SH-SY5Y (cell line): ENCODE data around the gene C1orf210.

Experiments used
- GATA2 ChIP-seq: IDR thresholded peaks from 2 replicates; pipeline ENCODE4 v1.6.1; 2011; ENCODE audit warnings: mild to moderate bottlenecking, low read depth, low read length
- GATA3 ChIP-seq: IDR thresholded peaks from 2 replicates; pipeline ENCODE4 v1.6.1; 2011; ENCODE audit warnings: low read depth, mild to moderate bottlenecking, low read length, moderate library complexity

Gene C1orf210

GRCh38 chr1:43285269-43285990, at the start of gene C1orf210:
Gene C1orf210, minus strand, starts transcription at chr1:43285581. Its CDS starts 2,311 bp downstream, at chr1:43283270.
- TF ChIP-seq GATA2 (no peak), GATA3 (no peak)

DNA sequence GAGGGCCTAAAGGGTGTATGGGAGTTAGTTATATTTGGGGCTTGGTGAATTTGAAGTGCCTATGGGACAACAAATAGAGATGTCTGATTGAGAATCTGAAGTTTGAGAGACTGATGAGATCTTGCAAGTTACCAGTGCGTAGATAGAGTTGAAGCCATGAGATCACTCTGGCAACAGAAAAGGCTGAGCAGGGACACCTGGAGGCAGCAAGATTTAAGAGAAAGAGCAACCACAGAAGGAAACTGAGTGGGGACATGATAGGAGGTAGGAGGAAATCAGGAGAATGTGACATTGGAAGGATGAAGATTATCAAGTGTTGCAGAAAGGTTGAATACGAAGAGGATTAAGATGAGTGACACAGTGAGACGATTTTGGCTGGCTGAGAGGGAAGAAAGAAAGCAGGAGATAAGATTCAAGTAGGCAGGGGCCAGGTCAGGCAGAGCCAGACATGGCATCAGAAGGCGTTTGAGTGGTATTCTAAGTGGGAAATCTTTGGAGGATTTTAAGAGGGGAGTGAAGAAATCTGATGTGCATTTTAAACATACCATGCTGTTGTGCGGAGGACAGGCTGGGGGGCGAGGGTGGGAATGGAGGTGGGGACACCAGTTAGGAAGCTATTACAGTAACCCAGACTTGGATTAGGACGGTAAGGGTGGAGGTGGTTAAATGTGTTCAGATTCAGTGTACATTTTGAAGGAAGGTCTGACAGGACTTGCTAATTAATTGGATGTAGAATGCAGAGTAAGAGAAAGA, 49.2 kb upstream of the C1orf210 start:
- TF ChIP-seq GATA3 (no peak), GATA2 (no peak)

DNA sequence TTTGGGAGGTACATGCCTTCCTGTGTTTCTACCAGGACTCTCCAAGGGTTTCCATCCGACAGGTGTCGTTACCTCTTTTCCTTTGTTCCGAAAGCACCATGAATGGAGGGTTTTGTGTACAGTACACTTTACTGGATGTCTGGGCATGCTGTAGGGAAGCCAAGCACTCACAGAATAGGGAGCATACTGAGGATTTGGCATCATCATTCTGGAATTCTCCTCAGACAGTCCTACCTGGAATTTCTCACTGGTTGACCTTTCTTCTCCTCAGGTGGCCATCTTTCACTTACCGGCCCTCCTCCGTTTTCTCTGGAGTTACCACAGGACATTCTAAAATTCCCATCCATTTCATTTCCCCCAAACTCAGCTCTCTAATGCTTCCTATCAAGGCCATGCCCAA, 46.3 kb upstream of the C1orf210 start:
- TF ChIP-seq GATA3 (no peak), GATA2 (no peak)

- no peak for TF ChIP-seq GATA3
These were observed 44.8 kb upstream of the C1orf210 start for GRCh38 chr1:43329995-43330751.

DNA sequence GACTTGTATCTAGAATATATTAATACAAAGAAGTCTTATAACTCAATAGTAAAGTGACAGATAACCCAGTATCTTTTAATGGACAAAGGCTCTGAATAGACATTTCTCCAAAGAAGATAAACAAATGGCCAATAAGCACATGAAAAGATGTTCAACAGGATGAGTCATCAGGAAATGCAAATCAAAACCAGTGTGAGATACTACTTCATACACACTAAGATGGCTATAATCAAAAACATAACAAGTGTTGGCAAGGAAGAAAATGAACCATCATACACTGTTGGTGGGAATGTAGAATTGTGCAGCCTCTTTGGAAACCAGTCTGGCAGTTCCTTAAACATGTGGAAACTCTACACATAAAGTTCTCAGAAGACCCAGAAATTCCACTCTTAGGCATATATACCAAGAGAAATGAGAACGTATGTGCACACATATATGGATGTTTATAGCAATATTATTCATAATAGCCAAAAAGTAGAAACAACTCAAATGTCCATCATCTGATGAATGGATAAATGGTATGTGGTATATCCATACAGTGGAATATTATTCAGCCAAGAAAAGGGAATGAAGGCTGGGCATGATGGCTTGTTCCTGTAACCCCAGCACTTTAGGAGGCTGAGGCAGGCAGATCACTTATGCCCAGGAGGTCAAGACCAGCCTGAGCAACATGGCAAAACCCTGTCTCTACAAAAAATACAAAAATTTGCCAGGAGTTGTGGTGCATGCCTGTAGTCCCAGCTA, 42.3 kb upstream of the C1orf210 start:
- TF ChIP-seq GATA2 (no peak), GATA3 (no peak)

DNA sequence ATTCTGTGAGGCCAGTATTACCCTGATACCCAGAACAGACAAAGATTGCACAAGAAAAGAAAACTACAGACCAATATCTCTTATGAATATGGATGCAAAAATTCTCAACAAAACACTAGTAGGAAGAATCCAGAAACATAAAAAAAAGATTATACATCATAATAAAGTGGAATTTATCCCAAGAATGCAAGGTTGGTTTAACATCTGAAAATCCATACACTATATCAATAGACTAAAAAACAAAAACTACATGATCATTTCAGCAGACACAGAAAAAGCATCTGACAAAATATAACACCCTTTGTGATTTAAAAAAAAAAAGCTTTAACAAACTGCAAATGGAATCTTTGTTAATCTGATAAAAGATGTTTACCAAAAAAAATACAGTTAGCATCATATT, 40.0 kb upstream of the C1orf210 start:
- TF ChIP-seq GATA3 (no peak), GATA2 (no peak)

- TF ChIP-seq GATA2, result no peak
- no peak for TF ChIP-seq GATA3
These were observed 39.4 kb upstream of the C1orf210 start for GRCh38 chr1:43324810-43325209.

DNA sequence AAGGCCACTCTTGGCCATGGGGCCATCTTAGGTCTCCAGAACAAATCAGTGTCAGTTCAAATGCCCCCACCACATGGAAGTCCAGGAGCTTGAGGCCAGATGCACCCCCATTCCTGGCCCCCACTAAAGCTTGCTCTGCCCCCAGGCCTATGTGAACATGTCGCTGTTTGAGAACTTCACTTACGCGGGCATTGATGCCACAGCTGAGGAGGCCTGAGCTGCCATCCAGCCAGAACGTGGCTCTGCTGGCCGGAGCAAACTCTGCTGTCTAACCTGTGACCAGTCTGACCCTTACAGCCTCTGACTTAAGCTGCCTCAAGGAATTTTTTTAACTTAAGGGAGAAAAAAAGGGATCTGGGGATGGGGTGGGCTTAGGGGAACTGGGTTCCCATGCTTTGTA, 37.1 kb upstream of the C1orf210 start:
- TF ChIP-seq GATA3 (no peak), GATA2 (no peak)

GRCh38 chr1:43321331-43321891, 36.0 kb upstream of the C1orf210 start:
- TF ChIP-seq GATA2, result no peak
- TF ChIP-seq GATA3, result no peak

- TF ChIP-seq GATA3 (no peak), GATA2 (no peak)
These were observed 34.4 kb upstream of the C1orf210 start for GRCh38 chr1:43319766-43320165.

- TF ChIP-seq GATA2, result no peak
- no peak for TF ChIP-seq GATA3
These were observed 33.9 kb upstream of the C1orf210 start for GRCh38 chr1:43319288-43319687.

DNA sequence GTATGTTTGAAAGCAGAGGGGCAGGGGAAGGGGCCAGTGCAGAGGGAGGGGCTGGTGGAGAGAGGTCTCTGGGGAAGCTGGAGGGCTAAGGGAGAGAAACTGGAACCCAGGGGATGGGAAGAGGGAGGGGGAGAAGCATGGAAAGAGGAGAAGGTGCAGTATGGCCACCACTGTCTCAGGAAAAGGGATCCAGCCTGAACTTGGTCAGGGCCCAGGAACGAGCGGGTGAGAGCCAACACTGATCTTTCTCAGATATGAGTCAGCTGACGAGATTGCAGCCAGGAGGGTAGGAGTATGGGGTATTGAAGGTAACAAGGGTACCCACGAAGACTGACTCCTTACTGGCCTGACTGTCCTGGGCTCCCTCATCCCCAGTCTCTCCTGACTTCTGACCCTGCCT, 33.5 kb upstream of the C1orf210 start:
- TF ChIP-seq GATA2 (no peak), GATA3 (no peak)

DNA sequence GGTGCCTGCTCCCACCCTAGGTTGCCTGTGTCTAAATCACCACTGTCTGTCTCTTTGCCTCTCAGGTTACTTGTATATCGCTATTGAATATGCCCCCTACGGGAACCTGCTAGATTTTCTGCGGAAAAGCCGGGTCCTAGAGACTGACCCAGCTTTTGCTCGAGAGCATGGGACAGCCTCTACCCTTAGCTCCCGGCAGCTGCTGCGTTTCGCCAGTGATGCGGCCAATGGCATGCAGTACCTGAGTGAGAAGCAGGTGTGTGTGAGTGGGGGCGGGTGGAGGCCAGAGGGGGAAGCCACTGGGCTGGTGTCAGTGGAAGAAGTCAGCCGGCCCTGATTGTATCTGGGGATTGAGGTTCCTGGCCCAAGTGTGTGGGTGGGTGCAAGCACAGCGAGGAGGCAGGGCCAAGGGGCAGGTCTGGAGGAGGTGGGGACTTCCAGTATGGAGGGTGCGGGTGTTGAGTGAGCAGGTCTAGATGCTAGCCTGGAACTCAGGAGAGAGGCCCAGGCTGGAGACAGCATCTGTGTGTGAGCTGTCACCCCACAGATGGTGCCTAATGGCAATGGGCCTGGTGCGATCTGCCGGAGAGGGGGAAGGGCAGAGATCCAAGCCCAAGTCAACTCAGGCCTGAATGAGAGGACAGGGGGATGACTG, 32.6 kb upstream of the C1orf210 start:
- TF ChIP-seq GATA3 (no peak), GATA2 (no peak)
